BE2C (cell line): Measurements from ENCODE around the gene SELP.

Experiments
- DNase-seq: peaks from one replicate; pipeline ENCODE4 v3.0.0-alpha.2; 2020
- H3K27me3 ChIP-seq: fragments of 250-450 bp; sonication (Bioruptor Pico); 2 replicates; pipeline ENCODE4 v1.5.1; 2020; ENCODE audit warnings: mild to moderate bottlenecking
- H3K36me3 ChIP-seq: fragments of 250-450 bp; sonication (Bioruptor Pico); 2 replicates; pipeline ENCODE4 v1.5.1; 2020; ENCODE audit warnings: mild to moderate bottlenecking
- H3K4me1 ChIP-seq: fragments of 250-450 bp; sonication (Bioruptor Pico); 2 replicates; pipeline ENCODE4 v1.5.1; 2020
- H3K4me3 ChIP-seq: 2 replicates; pipeline ENCODE4 v1.5.1; 2011; ENCODE audit warnings: low read depth, low read length
- H3K9me3 ChIP-seq: fragments of 250-450 bp; sonication (Bioruptor Pico); 2 replicates; pipeline ENCODE4 v1.5.1; 2020
- TF ChIP-seq, protein P1 (sequence below): IDR thresholded peaks from 2 replicates; pipeline ENCODE4 v1.5.1; 2012; ENCODE audit warnings: mild to moderate bottlenecking, low read depth, low read length

The SELP gene

DNA sequence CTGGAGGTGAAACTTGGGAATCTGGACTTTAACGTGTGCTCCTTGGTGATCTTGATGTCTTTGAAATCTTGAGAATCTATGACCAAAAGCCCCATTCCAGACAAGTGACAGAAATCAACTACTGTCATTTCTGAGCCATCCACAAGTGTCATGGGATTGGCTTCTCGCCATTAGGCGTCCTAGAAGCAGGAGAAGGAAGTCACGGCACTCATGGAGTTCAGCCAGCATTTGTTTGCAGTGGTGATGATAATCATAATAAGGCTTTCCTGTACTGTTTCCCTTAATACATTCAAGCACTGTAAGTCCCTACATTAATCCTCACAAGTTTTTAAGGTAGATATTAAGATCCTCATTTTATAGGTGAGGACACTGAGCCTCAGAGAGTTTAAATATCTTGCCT is 55.6 kb downstream of the SELP start:
- no peaks in the 10 kb centered on the region for H3K9me3 ChIP-seq
- DNase-seq: no peak

GRCh38 chr1:169572187-169572586 is 57.7 kb downstream of the SELP start:
- Histone ChIP-seq H3K4me3 (no peak overlapping the region), H3K36me3 (no peaks in the 10 kb centered on the region), H3K9me3 (no peaks in the 10 kb centered on the region), H3K4me1 (no peaks in the 10 kb centered on the region), H3K27me3 (peaks cover 11% of the 10 kb centered on the region)
- DNase-seq: no peak
- TF ChIP-seq, protein P1, sequence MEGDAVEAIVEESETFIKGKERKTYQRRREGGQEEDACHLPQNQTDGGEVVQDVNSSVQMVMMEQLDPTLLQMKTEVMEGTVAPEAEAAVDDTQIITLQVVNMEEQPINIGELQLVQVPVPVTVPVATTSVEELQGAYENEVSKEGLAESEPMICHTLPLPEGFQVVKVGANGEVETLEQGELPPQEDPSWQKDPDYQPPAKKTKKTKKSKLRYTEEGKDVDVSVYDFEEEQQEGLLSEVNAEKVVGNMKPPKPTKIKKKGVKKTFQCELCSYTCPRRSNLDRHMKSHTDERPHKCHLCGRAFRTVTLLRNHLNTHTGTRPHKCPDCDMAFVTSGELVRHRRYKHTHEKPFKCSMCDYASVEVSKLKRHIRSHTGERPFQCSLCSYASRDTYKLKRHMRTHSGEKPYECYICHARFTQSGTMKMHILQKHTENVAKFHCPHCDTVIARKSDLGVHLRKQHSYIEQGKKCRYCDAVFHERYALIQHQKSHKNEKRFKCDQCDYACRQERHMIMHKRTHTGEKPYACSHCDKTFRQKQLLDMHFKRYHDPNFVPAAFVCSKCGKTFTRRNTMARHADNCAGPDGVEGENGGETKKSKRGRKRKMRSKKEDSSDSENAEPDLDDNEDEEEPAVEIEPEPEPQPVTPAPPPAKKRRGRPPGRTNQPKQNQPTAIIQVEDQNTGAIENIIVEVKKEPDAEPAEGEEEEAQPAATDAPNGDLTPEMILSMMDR: no peak

More for the DNA sequence above, 55.6 kb downstream of the SELP start:
- peaks cover 11% of the 10 kb centered on the region for H3K27me3 ChIP-seq
- H3K4me3 ChIP-seq: no peak overlapping the region
- no peaks in the 10 kb centered on the region for H3K4me1 ChIP-seq
- H3K36me3 ChIP-seq: no peaks in the 10 kb centered on the region
- TF ChIP-seq, protein P1: no peak

DNA sequence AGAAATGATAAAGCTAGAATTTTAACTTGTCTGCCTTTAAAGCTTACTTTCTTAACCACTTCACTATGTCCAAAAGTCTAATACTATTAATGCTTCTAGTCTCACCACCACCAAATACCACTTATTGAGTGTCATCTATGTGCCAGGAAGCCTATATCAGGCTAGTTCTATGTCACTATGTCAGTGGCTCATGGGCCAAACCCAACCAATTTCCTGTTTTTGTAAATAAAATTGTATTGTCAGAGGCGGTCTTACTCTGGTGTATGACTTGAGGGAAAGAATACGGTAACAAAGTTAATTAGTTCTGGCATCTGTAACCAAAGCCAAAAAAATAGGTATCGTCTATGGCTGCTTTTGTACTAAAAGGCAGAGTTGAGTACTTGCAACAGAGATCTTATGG is 58.5 kb downstream of the SELP start:
- Histone ChIP-seq H3K4me3 (no peak overlapping the region), H3K36me3 (no peaks in the 10 kb centered on the region), H3K9me3 (no peaks in the 10 kb centered on the region), H3K27me3 (peaks cover 11% of the 10 kb centered on the region), H3K4me1 (no peaks in the 10 kb centered on the region)
- DNase-seq: no peak
- TF ChIP-seq, protein P1: no peak

DNA sequence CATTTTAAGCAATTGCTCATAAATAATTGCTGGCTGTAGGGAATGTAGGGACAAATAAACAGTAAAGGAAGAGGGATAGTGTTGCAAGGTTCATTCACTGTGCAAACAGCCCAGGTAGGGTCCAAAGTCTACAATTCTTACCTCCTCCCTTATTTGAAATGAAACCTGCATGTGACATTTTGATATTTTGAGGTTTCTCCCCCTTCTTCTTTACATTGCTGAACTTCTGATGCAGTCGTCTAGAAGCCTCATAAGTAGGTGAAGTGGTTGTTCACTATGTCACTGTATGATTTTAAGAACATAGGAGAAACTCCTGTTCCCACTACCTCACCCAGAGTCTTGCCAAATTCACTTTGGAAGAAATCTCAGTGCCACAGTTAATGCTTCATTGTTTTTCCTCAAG is 59.8 kb downstream of the SELP start:
- Histone ChIP-seq H3K36me3 (no peaks in the 10 kb centered on the region), H3K4me1 (no peaks in the 10 kb centered on the region), H3K9me3 (no peaks in the 10 kb centered on the region), H3K27me3 (peaks cover 3% of the 10 kb centered on the region), H3K4me3 (no peak overlapping the region)
- TF ChIP-seq, protein P1: no peak
- no peak for DNase-seq

- TF ChIP-seq, protein P1: no peak
- no peak for DNase-seq
- Histone ChIP-seq H3K36me3 (no peaks in the 10 kb centered on the region), H3K4me1 (no peaks in the 10 kb centered on the region), H3K9me3 (no peaks in the 10 kb centered on the region), H3K27me3 (peaks cover 3% of the 10 kb centered on the region), H3K4me3 (no peak overlapping the region)
These were observed 61.4 kb downstream of the SELP start for GRCh38 chr1:169568497-169568896.

DNA sequence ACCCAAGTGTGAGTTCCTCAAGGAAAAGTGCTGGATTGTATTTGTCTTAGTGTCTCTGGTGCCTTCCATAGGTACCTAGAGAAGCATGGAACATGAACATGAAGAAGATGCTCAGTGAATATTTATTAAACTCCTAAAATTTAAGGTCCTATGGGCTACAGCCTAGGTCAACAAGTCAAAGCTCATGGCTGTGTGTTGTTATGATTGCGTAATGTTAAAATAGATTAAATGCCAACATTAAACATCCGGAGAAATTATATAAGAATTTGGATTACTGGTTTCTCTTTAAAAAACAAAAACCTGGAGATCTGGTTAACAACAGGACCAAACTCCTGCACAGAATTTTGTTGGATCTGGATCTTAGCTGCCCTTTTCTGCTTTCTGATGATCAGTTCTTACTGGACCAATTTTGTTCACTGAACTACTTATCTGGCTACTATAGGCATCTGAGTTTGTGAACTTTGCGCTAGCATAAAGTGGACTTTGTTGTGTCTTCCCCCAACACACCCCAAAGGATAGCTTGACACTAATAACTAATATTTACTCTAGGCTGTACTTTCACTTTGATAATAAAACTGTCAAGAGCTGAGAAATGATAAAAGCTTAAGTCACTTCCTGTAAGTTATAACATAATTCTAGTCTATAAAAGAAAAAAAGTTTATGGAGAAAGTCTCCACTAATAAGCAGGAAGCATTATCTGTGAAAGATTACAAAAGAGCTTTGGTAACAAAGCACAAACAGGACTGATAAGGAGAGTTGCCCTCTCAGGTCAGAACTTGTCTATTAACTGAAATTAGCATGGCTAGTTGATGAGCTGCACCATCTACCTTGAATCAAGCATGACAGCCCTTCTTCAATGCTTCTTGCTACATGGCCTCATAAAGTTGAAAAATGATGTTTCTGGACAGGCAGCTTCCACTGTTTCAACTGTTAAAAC is 64.3 kb downstream of the SELP start:
- TF ChIP-seq, protein P1: no peak
- Histone ChIP-seq H3K9me3 (no peaks in the 10 kb centered on the region), H3K4me3 (no peak overlapping the region), H3K36me3 (no peaks in the 10 kb centered on the region), H3K27me3 (no peaks in the 10 kb centered on the region), H3K4me1 (no peaks in the 10 kb centered on the region)
- no peak for DNase-seq
